Upper lobe of left lung (tissue), 6 donors: ENCODE measurements around the gene FTL. TPM values are rescaled to one million over a fixed set of nuclear protein-coding genes. Genes with fewer than 3 reads are reported as not detected.
"Not testable (repeated sequence)": the region's sequence is repeated elsewhere in the genome, so short reads cannot be mapped to it uniquely, and the experiment has no call there.

ENCODE experiments used
- ATAC-seq, 2 donors: fragments of 200-7000 bp; cut with Tn5 transposase; one replicate each; pipeline ENCODE4 v1.9.1; 2022; ENCODE audit warnings: mild to moderate bottlenecking in 2 of 2, moderate library complexity in 2 of 2; ENCODE audit not compliant: low FRiP score in 2 of 2
- DNase-seq, 2 donors: peaks; one replicate each; pipeline ENCODE4 v3.0.0-alpha.2; 2019 to 2020
- H3K27ac ChIP-seq, 4 donors: fragments of 200-600 bp; sonication (generic); one replicate each; pipeline ENCODE4 v1.5.1; 2016 to 2019
- H3K27me3 ChIP-seq, 4 donors: fragments of 200-600 bp; sonication (generic); one replicate each; pipeline ENCODE4 v1.5.1; 2017 to 2019
- H3K36me3 ChIP-seq, 4 donors: fragments of 200-600 bp; sonication (generic); one replicate each; pipeline ENCODE4 v1.5.1; 2016 to 2019
- H3K4me1 ChIP-seq, 4 donors: fragments of 200-600 bp; sonication (generic); one replicate each; pipeline ENCODE4 v1.5.1; 2018 to 2019
- H3K4me3 ChIP-seq, 4 donors: fragments of 200-600 bp; sonication (generic); one replicate each; pipeline ENCODE4 v1.5.1; 2017 to 2019; ENCODE audit warnings: mild to moderate bottlenecking in 2 of 4, moderate library complexity in 1 of 4
- H3K9me3 ChIP-seq, 4 donors: fragments of 200-600 bp; sonication (generic); one replicate each; pipeline ENCODE4 v1.5.1; 2018 to 2019
- EP300 ChIP-seq, 4 donors: sonication (generic); formaldehyde crosslinking; IDR thresholded peaks; one replicate each; pipeline ENCODE4 v1.5.1; 2017; ENCODE audit warnings: antibody characterized with exemption in 4 of 4, control low read depth in 2 of 4
- POLR2A ChIP-seq, 4 donors: fragments of 450-650 bp; IDR thresholded peaks; one replicate each; pipeline ENCODE4 v1.5.1; 2016 to 2017; ENCODE audit warnings: antibody characterized with exemption in 4 of 4, mild to moderate bottlenecking in 2 of 4
- POLR2AphosphoS5 ChIP-seq, 2 donors: sonication (generic); formaldehyde crosslinking; IDR thresholded peaks; one replicate each; pipeline ENCODE4 v1.5.1; 2017; ENCODE audit warnings: antibody characterized with exemption in 2 of 2
- WGBS, 2 donors: methylation state at CpG; one replicate each; pipeline ENCODE4 v1.1.5; 2017 to 2018; 5-methylcytosine and 5-hydroxymethylcytosine counted together
- total RNA-seq, 6 donors: library from RNA; depleted of rRNA in 4 of 6; stranded (reverse); fragments of >200 nt in 4 of 6; gene quantifications; one replicate each; pipeline versions ENCODE4 v1.1.0 to v1.2.1, GENCODE V29; 2016 to 2021
- TF ChIP-seq, protein P1 (sequence below), 6 experiments: fragments of 450-650 bp in 4 of 6; fragments of 200-600 bp in 2 of 6; sonication (generic) in 2 of 6; IDR thresholded peaks; one replicate each; pipeline ENCODE4 v1.5.1; 2016 to 2019; ENCODE audit warnings: antibody characterized with exemption in 6 of 6
- donor health status: DM: no; HTN: no; CAD: no; lungs with moderate emphysema.
- donor health status: DM: no; HTN: yes; CAD: no; lungs with severe emphysema.

FTL gene
- total RNA-seq: over 10,000 TPM in 3 of 6 donors, 1,000 to 10,000 TPM in 3; 5,928 to 23,282 (median 11,982) TPM

GRCh38 chr19:48965040-48965805, at the start of gene FTL:
Gene FTL (plus strand): TSS chr19:48965309. CDS start chr19:48965508, 199 bp downstream.
- H3K4me1 ChIP-seq: peaks cover 43 to 71% (median 50%) of the 10 kb centered on the region in 4 donors
- peak within 1 kb of the TSS; percentile 80 to 97 (median 88) for H3K4me3 ChIP-seq
- no peaks in the 10 kb centered on the region for H3K27me3 ChIP-seq
- peak; percentile 92 to 95 for ATAC-seq
- WGBS, 2 donors: 0 to 1% methylated on average over 33 to 40 of the region's 52 CpGs
- no peaks in the 10 kb centered on the region for H3K9me3 ChIP-seq
- peak; percentile 99 for DNase-seq
- peak within 1 kb of the TSS; percentile 88 to 98 (median 90) for H3K27ac ChIP-seq
- H3K36me3 ChIP-seq: peaks cover 13 to 44% (median 29%) of the 10 kb centered on the region in 4 donors
- TF ChIP-seq POLR2A (IDR thresholded peaks at IDR 0.05): peak; percentile 97 to 100 (median 100)
- TF ChIP-seq POLR2AphosphoS5 (IDR thresholded peaks at IDR 0.05): peak; percentile 100
- TF ChIP-seq, protein P1, sequence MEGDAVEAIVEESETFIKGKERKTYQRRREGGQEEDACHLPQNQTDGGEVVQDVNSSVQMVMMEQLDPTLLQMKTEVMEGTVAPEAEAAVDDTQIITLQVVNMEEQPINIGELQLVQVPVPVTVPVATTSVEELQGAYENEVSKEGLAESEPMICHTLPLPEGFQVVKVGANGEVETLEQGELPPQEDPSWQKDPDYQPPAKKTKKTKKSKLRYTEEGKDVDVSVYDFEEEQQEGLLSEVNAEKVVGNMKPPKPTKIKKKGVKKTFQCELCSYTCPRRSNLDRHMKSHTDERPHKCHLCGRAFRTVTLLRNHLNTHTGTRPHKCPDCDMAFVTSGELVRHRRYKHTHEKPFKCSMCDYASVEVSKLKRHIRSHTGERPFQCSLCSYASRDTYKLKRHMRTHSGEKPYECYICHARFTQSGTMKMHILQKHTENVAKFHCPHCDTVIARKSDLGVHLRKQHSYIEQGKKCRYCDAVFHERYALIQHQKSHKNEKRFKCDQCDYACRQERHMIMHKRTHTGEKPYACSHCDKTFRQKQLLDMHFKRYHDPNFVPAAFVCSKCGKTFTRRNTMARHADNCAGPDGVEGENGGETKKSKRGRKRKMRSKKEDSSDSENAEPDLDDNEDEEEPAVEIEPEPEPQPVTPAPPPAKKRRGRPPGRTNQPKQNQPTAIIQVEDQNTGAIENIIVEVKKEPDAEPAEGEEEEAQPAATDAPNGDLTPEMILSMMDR (IDR thresholded peaks at IDR 0.05): peak in 1 of 6 experiments; percentile 5
- TF ChIP-seq EP300 (IDR thresholded peaks at IDR 0.05): peak in 1 of 4 donors; percentile 95

DNA sequence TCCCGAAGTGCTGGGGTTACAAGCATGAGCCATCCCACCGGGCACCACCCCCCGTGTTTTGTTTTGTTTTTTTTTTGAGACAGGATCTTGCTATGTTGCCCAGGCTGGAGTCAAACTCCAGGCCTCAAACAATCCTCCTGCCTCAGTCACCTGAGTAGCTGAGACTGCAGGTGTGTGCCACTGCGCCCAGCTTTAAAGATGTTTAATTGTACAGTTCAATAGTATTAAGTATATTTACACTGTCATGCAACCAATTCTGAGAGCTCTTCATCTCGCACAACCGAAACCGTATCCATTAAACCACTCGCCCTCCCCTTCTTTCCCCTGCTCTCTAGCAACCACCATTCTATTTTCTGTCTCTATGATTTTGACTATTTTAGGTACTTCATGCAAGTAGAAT, 49.4 kb upstream of the FTL start:
- peaks cover 25 to 95% (median 77%) of the 10 kb centered on the region in 4 donors for H3K36me3 ChIP-seq
- WGBS, 2 donors: 67 to 72% methylated on average over 8 of the region's 8 CpGs
- H3K9me3 ChIP-seq: no peaks in the 10 kb centered on the region
- DNase-seq (peak in 1 of 2 donors; percentile 67), ATAC-seq (peak in 1 of 2 donors; percentile 76)
- H3K27me3 ChIP-seq: no peaks in the 10 kb centered on the region
- peaks cover 0 to 5% (median 2%) of the 10 kb centered on the region in 4 donors for H3K4me1 ChIP-seq
- TF ChIP-seq, protein P1 (IDR thresholded peaks at IDR 0.05): no peak
- no peak for TF ChIP-seq POLR2A (IDR thresholded peaks at IDR 0.05)
- TF ChIP-seq POLR2AphosphoS5 (IDR thresholded peaks at IDR 0.05): peak in 1 of 2 donors; percentile 37
- TF ChIP-seq EP300 (IDR thresholded peaks at IDR 0.05): peak in 1 of 4 donors; percentile 59
- no peak overlapping the region for H3K4me3 ChIP-seq
- peak overlapping the region in 3 of 4 donors; percentile 34 to 66 (median 48) for H3K27ac ChIP-seq

GRCh38 chr19:48918071-48918470, 47.0 kb upstream of the FTL start:
- DNase-seq (no peak), ATAC-seq (no peak)
- H3K4me1 ChIP-seq: peaks cover 0 to 5% (median 2%) of the 10 kb centered on the region in 4 donors
- TF ChIP-seq POLR2A (IDR thresholded peaks at IDR 0.05) (no peak), POLR2AphosphoS5 (IDR thresholded peaks at IDR 0.05) (no peak), EP300 (IDR thresholded peaks at IDR 0.05) (no peak)
- TF ChIP-seq, protein P1 (IDR thresholded peaks at IDR 0.05): no peak
- WGBS, 2 donors: 79 to 86% methylated on average over 6 of the region's 6 CpGs
- no peaks in the 10 kb centered on the region for H3K9me3 ChIP-seq
- no peak overlapping the region for H3K4me3 ChIP-seq
- H3K36me3 ChIP-seq: peaks cover 21 to 95% (median 77%) of the 10 kb centered on the region in 4 donors
- H3K27ac ChIP-seq: no peak overlapping the region
- H3K27me3 ChIP-seq: no peaks in the 10 kb centered on the region

DNA sequence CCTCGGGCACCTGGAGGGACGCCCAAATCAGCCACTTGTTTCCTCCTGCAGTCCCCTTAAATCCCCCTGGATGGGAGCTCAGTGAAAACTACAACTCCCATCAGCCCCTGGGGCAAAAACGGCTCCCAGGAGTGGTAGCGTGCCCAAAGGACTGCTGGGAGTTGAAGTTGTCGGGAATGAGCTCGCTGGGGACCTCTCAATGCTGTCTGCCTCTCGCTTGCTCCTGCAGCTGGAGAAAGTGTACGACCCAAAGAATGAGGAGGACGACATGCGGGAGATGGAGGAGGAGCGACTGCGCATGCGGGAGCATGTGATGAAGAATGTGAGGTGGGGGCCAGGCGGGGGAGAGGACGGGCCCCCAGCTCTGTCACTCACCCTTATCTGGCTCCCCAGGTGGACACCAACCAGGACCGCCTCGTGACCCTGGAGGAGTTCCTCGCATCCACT, 46.3 kb upstream of the FTL start:
- WGBS, 2 donors: 87 to 94% methylated on average over 18 of the region's 18 CpGs

GRCh38 chr19:48919271-48919670, 45.8 kb upstream of the FTL start:
- not testable (repeated sequence) for H3K27ac ChIP-seq, H3K4me1 ChIP-seq, ATAC-seq, H3K27me3 ChIP-seq, H3K9me3 ChIP-seq, H3K4me3 ChIP-seq, DNase-seq
- H3K36me3 ChIP-seq: peaks cover 13 to 88% (median 68%) of the 10 kb centered on the region in 4 donors
- WGBS, 2 donors: 94 to 98% methylated on average over 7 to 8 of the region's 8 CpGs

More for the DNA sequence above, 46.3 kb upstream of the FTL start:
- Histone ChIP-seq H3K9me3 (no peaks in the 10 kb centered on the region), H3K36me3 (peaks cover 15 to 93% (median 72%) of the 10 kb centered on the region in 4 donors), H3K4me3 (no peak overlapping the region), H3K27me3 (no peaks in the 10 kb centered on the region), H3K4me1 (peaks cover 0 to 5% (median 2%) of the 10 kb centered on the region in 4 donors), H3K27ac (no peak overlapping the region)
- DNase-seq (no peak), ATAC-seq (peak in 1 of 2 donors; percentile 7)
- no peak for TF ChIP-seq POLR2AphosphoS5 (IDR thresholded peaks at IDR 0.05)
- TF ChIP-seq POLR2A (IDR thresholded peaks at IDR 0.05): no peak
- TF ChIP-seq, protein P1 (IDR thresholded peaks at IDR 0.05): no peak
- no peak for TF ChIP-seq EP300 (IDR thresholded peaks at IDR 0.05)
